Body of pancreas (tissue), 4 donors: Measurements from ENCODE around the gene TELO2.

Experiments
- POLR2A ChIP-seq, 3 donors: fragments of 450-650 bp; IDR thresholded peaks; one replicate each; pipeline ENCODE4 v1.6.1; 2016; ENCODE audit warnings: antibody characterized with exemption in 3 of 3, mild to moderate bottlenecking in 2 of 3
- TF ChIP-seq, protein P1 (sequence below), 7 experiments: fragments of 450-650 bp in 4 of 7; fragments of 200-600 bp in 3 of 7; sonication (generic) in 3 of 7; IDR thresholded peaks; one replicate each; pipeline ENCODE4 v1.5.1; 2016 to 2019; ENCODE audit warnings: antibody characterized with exemption in 7 of 7

DNA sequence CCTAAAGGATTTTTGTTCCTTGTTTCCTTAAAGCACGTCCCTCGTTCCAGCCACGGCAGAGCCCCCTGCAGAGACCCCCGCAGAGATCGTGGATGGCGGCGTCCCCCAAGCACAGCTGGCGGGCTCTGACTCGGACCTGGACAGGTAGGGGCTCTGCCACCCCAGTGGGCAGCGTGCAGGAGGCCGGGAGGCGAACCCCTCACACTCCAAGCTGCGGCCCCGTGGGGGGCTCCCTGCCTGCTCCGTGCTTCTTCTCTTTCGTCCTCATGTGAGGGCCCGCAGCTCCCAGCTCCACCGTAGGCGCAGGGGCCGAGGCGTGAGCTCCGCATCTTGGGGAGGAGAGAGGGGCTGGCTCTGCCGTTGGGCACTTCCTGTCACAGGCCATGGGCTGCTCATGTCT, 8.5 kb downstream of the TELO2 start:
- TF ChIP-seq, protein P1, sequence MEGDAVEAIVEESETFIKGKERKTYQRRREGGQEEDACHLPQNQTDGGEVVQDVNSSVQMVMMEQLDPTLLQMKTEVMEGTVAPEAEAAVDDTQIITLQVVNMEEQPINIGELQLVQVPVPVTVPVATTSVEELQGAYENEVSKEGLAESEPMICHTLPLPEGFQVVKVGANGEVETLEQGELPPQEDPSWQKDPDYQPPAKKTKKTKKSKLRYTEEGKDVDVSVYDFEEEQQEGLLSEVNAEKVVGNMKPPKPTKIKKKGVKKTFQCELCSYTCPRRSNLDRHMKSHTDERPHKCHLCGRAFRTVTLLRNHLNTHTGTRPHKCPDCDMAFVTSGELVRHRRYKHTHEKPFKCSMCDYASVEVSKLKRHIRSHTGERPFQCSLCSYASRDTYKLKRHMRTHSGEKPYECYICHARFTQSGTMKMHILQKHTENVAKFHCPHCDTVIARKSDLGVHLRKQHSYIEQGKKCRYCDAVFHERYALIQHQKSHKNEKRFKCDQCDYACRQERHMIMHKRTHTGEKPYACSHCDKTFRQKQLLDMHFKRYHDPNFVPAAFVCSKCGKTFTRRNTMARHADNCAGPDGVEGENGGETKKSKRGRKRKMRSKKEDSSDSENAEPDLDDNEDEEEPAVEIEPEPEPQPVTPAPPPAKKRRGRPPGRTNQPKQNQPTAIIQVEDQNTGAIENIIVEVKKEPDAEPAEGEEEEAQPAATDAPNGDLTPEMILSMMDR (IDR thresholded peaks at IDR 0.05): no peak
- no peak for TF ChIP-seq POLR2A (IDR thresholded peaks at IDR 0.05)
